Endothelial cell of coronary artery (primary cell): ENCODE data around the gene NAT8L. TPM values are rescaled to one million over a fixed set of nuclear protein-coding genes. Genes with fewer than 3 reads are reported as not detected.

ENCODE experiments used
- total RNA-seq: library from RNA; depleted of rRNA; stranded (reverse); fragments of >200 nt; gene quantifications from 2 replicates; pipeline ENCODE4 v1.2.3, GENCODE V29; 2014

The NAT8L gene, protein sequence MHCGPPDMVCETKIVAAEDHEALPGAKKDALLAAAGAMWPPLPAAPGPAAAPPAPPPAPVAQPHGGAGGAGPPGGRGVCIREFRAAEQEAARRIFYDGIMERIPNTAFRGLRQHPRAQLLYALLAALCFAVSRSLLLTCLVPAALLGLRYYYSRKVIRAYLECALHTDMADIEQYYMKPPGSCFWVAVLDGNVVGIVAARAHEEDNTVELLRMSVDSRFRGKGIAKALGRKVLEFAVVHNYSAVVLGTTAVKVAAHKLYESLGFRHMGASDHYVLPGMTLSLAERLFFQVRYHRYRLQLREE
- total RNA-seq = 0.09 and 0.38 TPM in 2 replicates

DNA sequence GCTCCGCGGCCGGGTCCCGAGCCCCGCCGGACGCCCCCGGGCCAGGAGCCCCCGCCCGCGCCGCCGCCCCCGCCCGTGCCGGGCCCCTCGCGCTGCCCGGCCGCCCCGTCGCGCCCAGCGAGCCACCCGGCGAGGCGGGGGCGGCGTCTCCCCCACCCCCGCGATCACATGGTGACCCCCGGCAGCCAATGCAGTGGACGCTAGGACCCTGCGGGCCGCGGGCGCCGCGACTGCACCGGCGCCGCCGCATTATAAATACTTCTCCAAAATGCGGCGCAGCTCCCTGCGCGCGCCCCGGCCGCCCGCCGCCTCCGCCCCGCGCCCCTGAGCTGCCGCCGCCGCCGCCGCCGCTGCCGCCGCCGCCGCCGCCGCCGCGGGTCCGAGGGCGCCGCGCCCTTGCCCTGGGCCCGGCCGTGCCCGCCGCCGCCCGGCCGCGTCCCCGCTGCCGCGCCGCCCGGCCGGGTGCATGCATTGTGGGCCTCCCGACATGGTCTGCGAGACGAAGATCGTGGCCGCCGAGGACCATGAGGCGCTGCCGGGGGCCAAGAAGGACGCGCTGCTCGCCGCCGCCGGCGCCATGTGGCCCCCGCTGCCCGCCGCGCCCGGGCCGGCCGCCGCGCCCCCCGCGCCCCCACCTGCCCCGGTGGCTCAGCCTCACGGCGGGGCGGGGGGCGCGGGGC lies at the start of gene NAT8L:
TSS of gene NAT8L (plus strand) at position 282 of the 680 bp plus-strand sequence. CDS start at position 467, 185 bp downstream.

Other genes starting within 250 kb of the NAT8L start
- 108 and 137 TPM in 2 replicates for gene LETM1, start 203.2 kb upstream of the NAT8L start, total RNA-seq
- 47.7 and 54.8 TPM in 2 replicates for gene NSD2, start 187.9 kb upstream of the NAT8L start, total RNA-seq
- 13.0 and 16.1 TPM in 2 replicates for gene NELFA, start 50.4 kb upstream of the NAT8L start, total RNA-seq
- 8.9 and 10.4 TPM in 2 replicates for gene HAUS3, start 182.8 kb downstream of the NAT8L start, total RNA-seq
- 3.1 and 5.9 TPM in 2 replicates for gene POLN, start 182.8 kb downstream of the NAT8L start, total RNA-seq
- gene MXD4, start 202.8 kb downstream of the NAT8L start, total RNA-seq = 70.3 and 94.7 TPM in 2 replicates